ENCODE data around the gene CACNA1E. TPM values are rescaled to one million over a fixed set of nuclear protein-coding genes. Genes with fewer than 3 reads are reported as not detected.
"Not testable (repeated sequence)": the region's sequence is repeated elsewhere in the genome, so short reads cannot be mapped to it uniquely, and the experiment has no call there.

CACNA1E gene
- total RNA-seq, 1 experiment from 2014 or later: 0.45 TPM

DNA sequence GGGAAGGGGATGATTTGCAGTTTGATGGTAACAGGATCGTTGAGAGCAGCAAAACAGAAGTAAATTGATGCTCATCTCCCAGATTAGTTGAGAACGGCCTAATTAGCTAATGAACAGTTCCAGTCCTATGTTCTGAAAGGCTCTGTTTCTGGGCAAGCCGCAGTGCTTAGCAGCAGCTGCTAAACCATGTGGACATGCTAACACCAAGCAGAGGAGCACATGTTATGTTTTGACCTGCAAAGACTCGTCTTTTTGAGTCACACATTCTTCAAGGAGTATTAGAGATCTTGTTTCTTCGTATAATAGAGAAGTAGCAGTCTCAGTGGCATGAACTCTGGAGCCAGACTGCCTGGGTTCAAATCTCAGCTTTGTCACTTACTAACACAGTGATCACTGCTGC lies 58.1 kb downstream of the CACNA1E start:
- no peaks in the 10 kb centered on the region for H3K36me3 Mint-ChIP-seq (ENCODE audit: insufficient read depth, unreplicated experiment)

DNA sequence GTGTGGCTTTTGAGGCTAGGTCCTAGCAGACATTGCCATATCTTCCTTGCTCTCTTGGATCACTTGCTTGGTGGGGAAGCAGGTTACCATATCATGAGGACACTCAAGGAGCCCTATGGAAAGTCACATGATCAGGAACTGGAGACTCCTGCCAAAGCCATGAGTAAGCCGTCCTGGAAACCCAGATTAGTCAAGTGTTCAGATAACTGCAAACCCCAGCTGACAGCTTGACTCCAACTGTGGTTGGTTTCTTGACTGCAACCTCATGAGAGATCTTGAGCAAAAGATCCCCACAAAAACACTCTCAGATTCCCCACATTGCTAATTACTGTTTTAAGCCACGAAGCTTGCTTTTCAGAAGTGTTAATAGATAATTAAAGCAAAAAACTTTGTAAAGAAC lies 58.6 kb downstream of the CACNA1E start:
- Histone ChIP-seq H3K9me3 (no peaks in the 10 kb centered on the region), H3K27me3 (replicated peaks; ENCODE audit: control insufficient read depth, insufficient read depth, low read length) (no peaks in the 10 kb centered on the region; the same call in 1 of the 2 replicates), H3K4me1 (no peaks in the 10 kb centered on the region), H3K4me3 (ENCODE audit: low read depth, low read length) (no peak overlapping the region), H3K36me3 (ENCODE audit: control insufficient read depth, insufficient read depth, low read length) (no peaks in the 10 kb centered on the region)
- Mint-ChIP-seq H3K9me3 (ENCODE audit: unreplicated experiment) (no peaks in the 10 kb centered on the region), H3K36me3 (ENCODE audit: insufficient read depth, unreplicated experiment) (no peaks in the 10 kb centered on the region), H3K4me3 (ENCODE audit: unreplicated experiment) (no peak overlapping the region), H3K4me1 (ENCODE audit: low read depth, unreplicated experiment) (no peaks in the 10 kb centered on the region), H3K27me3 (ENCODE audit: insufficient read depth, unreplicated experiment) (peaks cover 33% of the 10 kb centered on the region), H3K27ac (ENCODE audit: unreplicated experiment) (no peak overlapping the region)
- no TSS peak for BruUV-seq (replicated peaks)
- ChIA-PET POLR2A (no interaction called here), CTCF (no interaction called here)
- intact Hi-C loops (cut with micrococcal nuclease; ENCODE audit: unreplicated experiment): no loop called here
- DNase-seq: no peak
- TF ChIP-seq, protein P1, sequence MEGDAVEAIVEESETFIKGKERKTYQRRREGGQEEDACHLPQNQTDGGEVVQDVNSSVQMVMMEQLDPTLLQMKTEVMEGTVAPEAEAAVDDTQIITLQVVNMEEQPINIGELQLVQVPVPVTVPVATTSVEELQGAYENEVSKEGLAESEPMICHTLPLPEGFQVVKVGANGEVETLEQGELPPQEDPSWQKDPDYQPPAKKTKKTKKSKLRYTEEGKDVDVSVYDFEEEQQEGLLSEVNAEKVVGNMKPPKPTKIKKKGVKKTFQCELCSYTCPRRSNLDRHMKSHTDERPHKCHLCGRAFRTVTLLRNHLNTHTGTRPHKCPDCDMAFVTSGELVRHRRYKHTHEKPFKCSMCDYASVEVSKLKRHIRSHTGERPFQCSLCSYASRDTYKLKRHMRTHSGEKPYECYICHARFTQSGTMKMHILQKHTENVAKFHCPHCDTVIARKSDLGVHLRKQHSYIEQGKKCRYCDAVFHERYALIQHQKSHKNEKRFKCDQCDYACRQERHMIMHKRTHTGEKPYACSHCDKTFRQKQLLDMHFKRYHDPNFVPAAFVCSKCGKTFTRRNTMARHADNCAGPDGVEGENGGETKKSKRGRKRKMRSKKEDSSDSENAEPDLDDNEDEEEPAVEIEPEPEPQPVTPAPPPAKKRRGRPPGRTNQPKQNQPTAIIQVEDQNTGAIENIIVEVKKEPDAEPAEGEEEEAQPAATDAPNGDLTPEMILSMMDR (IDR thresholded peaks at IDR 0.05; ENCODE audit: insufficient read depth in 1 of 2, low read depth in 1 of 2, low read length in 1 of 2, severe bottlenecking in 1 of 2, unreplicated experiment in 1 of 2): no peak

More for the DNA sequence above, 58.1 kb downstream of the CACNA1E start:
- peaks cover 29% of the 10 kb centered on the region for H3K27me3 Mint-ChIP-seq (ENCODE audit: insufficient read depth, unreplicated experiment)
- intact Hi-C loops (cut with micrococcal nuclease; ENCODE audit: unreplicated experiment): no loop called here
- H3K4me3 Mint-ChIP-seq (ENCODE audit: unreplicated experiment): no peak overlapping the region
- H3K4me1 Mint-ChIP-seq (ENCODE audit: low read depth, unreplicated experiment): no peaks in the 10 kb centered on the region
- H3K9me3 ChIP-seq: no peaks in the 10 kb centered on the region
- DNase-seq: no peak
- H3K36me3 ChIP-seq (ENCODE audit: control insufficient read depth, insufficient read depth, low read length): no peaks in the 10 kb centered on the region
- no TSS peak for BruUV-seq (replicated peaks)
- ChIA-PET POLR2A (no interaction called here), CTCF (no interaction called here)
- no peaks in the 10 kb centered on the region for H3K9me3 Mint-ChIP-seq (ENCODE audit: unreplicated experiment)
- no peak overlapping the region for H3K4me3 ChIP-seq (ENCODE audit: low read depth, low read length)
- no peak overlapping the region for H3K27ac Mint-ChIP-seq (ENCODE audit: unreplicated experiment)
- H3K27me3 ChIP-seq (replicated peaks; ENCODE audit: control insufficient read depth, insufficient read depth, low read length): no peaks in the 10 kb centered on the region; the same call in 1 of the 2 replicates
- TF ChIP-seq, protein P1 (IDR thresholded peaks at IDR 0.05; ENCODE audit: insufficient read depth in 1 of 2, low read depth in 1 of 2, low read length in 1 of 2, severe bottlenecking in 1 of 2, unreplicated experiment in 1 of 2): no peak
- no peaks in the 10 kb centered on the region for H3K4me1 ChIP-seq

DNA sequence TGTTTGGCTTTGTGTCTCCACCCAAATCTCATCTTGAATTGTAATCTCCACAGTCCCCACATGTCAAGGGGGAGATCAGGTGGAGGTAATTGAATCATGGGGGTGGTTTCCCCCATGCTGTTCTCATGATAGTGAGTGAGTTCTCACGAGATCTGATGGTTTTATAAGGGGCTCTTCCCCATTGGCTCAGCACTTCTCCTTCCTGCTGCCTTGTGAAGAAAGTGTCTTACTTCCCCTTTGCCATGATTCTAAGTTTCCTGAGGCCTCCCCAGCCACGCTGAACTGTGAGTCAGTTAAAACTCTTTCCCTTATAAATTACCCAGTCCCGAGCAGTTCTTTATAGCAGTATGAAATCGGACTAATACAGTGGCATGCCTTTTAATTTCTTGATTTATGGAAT lies 59.1 kb downstream of the CACNA1E start:
- H3K4me1 Mint-ChIP-seq (ENCODE audit: low read depth, unreplicated experiment); H3K9me3 ChIP-seq; CTCF ChIA-PET; H3K4me1 ChIP-seq; H3K36me3 ChIP-seq (ENCODE audit: control insufficient read depth, insufficient read depth, low read length); POLR2A ChIA-PET; H3K9me3 Mint-ChIP-seq (ENCODE audit: unreplicated experiment); DNase-seq; H3K27ac Mint-ChIP-seq (ENCODE audit: unreplicated experiment); H3K36me3 Mint-ChIP-seq (ENCODE audit: insufficient read depth, unreplicated experiment); H3K4me3 ChIP-seq (ENCODE audit: low read depth, low read length); BruUV-seq (replicated peaks); H3K4me3 Mint-ChIP-seq (ENCODE audit: unreplicated experiment); intact Hi-C loops (cut with micrococcal nuclease; ENCODE audit: unreplicated experiment); H3K27me3 ChIP-seq (replicated peaks; ENCODE audit: control insufficient read depth, insufficient read depth, low read length): not testable (repeated sequence)
- peaks cover 37% of the 10 kb centered on the region for H3K27me3 Mint-ChIP-seq (ENCODE audit: insufficient read depth, unreplicated experiment)

DNA sequence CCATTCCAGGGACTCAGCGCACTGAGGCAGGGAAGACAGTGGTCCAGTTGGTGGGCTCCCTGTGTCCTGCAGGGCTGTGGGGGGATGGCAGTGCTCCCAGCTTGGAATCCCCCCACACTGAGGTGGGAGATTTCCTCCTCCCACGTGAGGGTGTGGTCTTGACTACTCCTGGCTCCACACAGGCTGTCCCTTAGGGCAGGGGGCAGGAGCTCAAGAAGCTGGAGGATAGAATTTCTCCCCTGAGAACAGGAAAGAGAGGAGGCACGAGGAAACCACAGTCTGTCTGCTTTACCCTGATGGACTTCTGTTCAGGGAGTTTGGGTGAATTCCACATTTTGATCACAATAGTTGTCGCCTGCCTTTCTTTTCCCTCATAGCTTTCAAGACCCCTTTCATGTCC lies 62.1 kb downstream of the CACNA1E start:
- no peaks in the 10 kb centered on the region for H3K36me3 ChIP-seq (ENCODE audit: control insufficient read depth, insufficient read depth, low read length)
- H3K9me3 ChIP-seq: no peaks in the 10 kb centered on the region
- Mint-ChIP-seq H3K4me3 (ENCODE audit: unreplicated experiment) (no peak overlapping the region), H3K36me3 (ENCODE audit: insufficient read depth, unreplicated experiment) (no peaks in the 10 kb centered on the region), H3K4me1 (ENCODE audit: low read depth, unreplicated experiment) (no peaks in the 10 kb centered on the region), H3K27ac (ENCODE audit: unreplicated experiment) (no peak overlapping the region), H3K27me3 (ENCODE audit: insufficient read depth, unreplicated experiment) (peaks cover 48% of the 10 kb centered on the region), H3K9me3 (ENCODE audit: unreplicated experiment) (no peaks in the 10 kb centered on the region)
- no peaks in the 10 kb centered on the region for H3K4me1 ChIP-seq
- DNase-seq: no peak
- CTCF ChIA-PET: no interaction called here
- POLR2A ChIA-PET: no interaction called here
- intact Hi-C loops (cut with micrococcal nuclease; ENCODE audit: unreplicated experiment): no loop called here
- TF ChIP-seq, protein P1 (IDR thresholded peaks at IDR 0.05; ENCODE audit: insufficient read depth in 1 of 2, low read depth in 1 of 2, low read length in 1 of 2, severe bottlenecking in 1 of 2, unreplicated experiment in 1 of 2): no peak
- H3K27me3 ChIP-seq (replicated peaks; ENCODE audit: control insufficient read depth, insufficient read depth, low read length): no peaks in the 10 kb centered on the region; the same call in 1 of the 2 replicates
- no peak overlapping the region for H3K4me3 ChIP-seq (ENCODE audit: low read depth, low read length)
- no TSS peak for BruUV-seq (replicated peaks)
